GM18511 (cell line): ENCODE data around the gene TOE1.
A peak's percentile ranks its signal among the peaks of the same experiment; 100 is the strongest.
"Not testable (repeated sequence)": the region's sequence is repeated elsewhere in the genome, so short reads cannot be mapped to it uniquely, and the experiment has no call there.

Experiments
- ATAC-seq: cut with Tn5 transposase; IDR thresholded peaks from one replicate; pipeline ENCODE4 v1.9.1; 2021; ENCODE audit warnings: mild to moderate bottlenecking, moderate library complexity; ENCODE audit not compliant: unreplicated experiment

Gene TOE1

GRCh38 chr1:45339789-45340558 is at the start of gene TOE1, which contains the start of gene MUTYH:
TOE1 (plus strand) TSS chr1:45340170; CDS start chr1:45340253, 83 bp downstream.
MUTYH (minus strand) TSS chr1:45340440; CDS start chr1:45334505, 5,935 bp downstream.
- ATAC-seq, result peak; percentile 86

- not testable (repeated sequence) for ATAC-seq
Measured at GRCh38 chr1:45291002-45291401, 49.0 kb upstream of the TOE1 start.

GRCh38 chr1:45291716-45292115 is 48.3 kb upstream of the TOE1 start:
- no peak for ATAC-seq

GRCh38 chr1:45297666-45298356 is 42.2 kb upstream of the TOE1 start:
- ATAC-seq, result no peak

GRCh38 chr1:45299296-45299695 is 40.7 kb upstream of the TOE1 start:
- no peak for ATAC-seq

GRCh38 chr1:45299981-45300668 is 39.8 kb upstream of the TOE1 start:
- ATAC-seq, result no peak

GRCh38 chr1:45300669-45300997 is 39.3 kb upstream of the TOE1 start:
- ATAC-seq, result no peak

GRCh38 chr1:45302505-45303150 is 37.3 kb upstream of the TOE1 start:
- ATAC-seq, result no peak

- ATAC-seq, result peak; percentile 73
Measured at GRCh38 chr1:45303520-45304310, 36.3 kb upstream of the TOE1 start.

GRCh38 chr1:45304311-45305081 is 35.5 kb upstream of the TOE1 start:
- ATAC-seq, result no peak

GRCh38 chr1:45305231-45305630 is 34.7 kb upstream of the TOE1 start:
- no peak for ATAC-seq

- ATAC-seq, result no peak
Measured at GRCh38 chr1:45306319-45306718, 33.7 kb upstream of the TOE1 start.

GRCh38 chr1:45306905-45307304 is 33.1 kb upstream of the TOE1 start:
- ATAC-seq, result no peak

GRCh38 chr1:45314266-45314665 is 25.7 kb upstream of the TOE1 start:
- no peak for ATAC-seq

GRCh38 chr1:45317166-45317565 is 22.8 kb upstream of the TOE1 start:
- ATAC-seq, result no peak

GRCh38 chr1:45319761-45320160 is 20.2 kb upstream of the TOE1 start:
- no peak for ATAC-seq

GRCh38 chr1:45321444-45321843 is 18.5 kb upstream of the TOE1 start:
- no peak for ATAC-seq

GRCh38 chr1:45322486-45323040 is 17.4 kb upstream of the TOE1 start:
- ATAC-seq, result no peak

- ATAC-seq, result no peak
Measured at GRCh38 chr1:45325851-45326506, 14.0 kb upstream of the TOE1 start.
